ENCODE data around the gene CBX2.

CBX2 gene

DNA sequence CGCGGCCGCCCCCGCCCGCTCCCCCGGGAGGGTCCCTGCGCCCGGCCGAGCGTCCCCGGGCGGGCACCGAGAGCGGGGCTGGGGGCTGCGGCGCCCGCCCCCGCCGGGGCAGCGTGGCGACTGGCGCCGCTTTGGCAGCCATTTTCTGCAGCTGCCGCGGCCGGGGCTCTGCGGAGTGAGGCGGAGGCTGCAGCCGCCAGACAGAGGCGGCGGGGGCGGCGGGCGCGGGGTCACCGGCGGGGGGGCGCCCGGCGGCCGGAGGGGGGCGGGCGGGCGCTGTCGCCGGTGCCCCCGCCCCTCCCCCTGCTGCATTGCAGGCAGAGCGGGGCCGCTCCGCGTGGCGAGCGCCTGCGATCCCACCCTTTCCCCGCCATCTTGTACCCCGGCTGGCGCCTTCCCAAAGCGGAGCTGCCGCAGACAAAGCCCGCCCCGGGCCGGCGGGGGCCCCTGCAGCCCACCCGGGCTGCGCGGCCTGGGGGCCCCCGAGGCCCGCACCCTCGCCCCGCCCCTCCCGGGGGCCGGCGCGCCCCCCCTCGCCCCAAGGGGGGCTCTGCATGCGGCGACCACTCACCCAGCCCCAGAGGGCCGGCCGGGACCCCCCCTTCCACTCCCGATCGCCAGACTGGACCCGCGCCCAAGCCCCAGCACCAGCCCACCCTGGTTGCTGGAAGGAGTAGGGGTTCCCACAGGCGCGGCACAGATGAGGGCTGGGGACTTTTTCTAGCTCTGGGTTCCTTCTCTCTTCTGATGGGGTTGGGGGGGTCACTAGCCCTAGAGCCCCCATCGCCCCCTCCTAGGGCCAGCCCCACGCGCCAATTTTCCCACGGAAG is 35.6 kb downstream of the CBX2 start:
- TF ChIP-seq, protein P1, sequence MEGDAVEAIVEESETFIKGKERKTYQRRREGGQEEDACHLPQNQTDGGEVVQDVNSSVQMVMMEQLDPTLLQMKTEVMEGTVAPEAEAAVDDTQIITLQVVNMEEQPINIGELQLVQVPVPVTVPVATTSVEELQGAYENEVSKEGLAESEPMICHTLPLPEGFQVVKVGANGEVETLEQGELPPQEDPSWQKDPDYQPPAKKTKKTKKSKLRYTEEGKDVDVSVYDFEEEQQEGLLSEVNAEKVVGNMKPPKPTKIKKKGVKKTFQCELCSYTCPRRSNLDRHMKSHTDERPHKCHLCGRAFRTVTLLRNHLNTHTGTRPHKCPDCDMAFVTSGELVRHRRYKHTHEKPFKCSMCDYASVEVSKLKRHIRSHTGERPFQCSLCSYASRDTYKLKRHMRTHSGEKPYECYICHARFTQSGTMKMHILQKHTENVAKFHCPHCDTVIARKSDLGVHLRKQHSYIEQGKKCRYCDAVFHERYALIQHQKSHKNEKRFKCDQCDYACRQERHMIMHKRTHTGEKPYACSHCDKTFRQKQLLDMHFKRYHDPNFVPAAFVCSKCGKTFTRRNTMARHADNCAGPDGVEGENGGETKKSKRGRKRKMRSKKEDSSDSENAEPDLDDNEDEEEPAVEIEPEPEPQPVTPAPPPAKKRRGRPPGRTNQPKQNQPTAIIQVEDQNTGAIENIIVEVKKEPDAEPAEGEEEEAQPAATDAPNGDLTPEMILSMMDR (conservative IDR thresholded peaks at IDR 0.05; ENCODE audit: low read depth, low read length): no peak
- DNase-seq (ENCODE audit: low read depth): no peak
- peak overlapping the region; percentile 14 for H3K4me3 ChIP-seq (ENCODE audit: low read length)

- TF ChIP-seq, protein P1 (conservative IDR thresholded peaks at IDR 0.05; ENCODE audit: low read depth, low read length): no peak
- DNase-seq (ENCODE audit: low read depth): no peak
- H3K4me3 ChIP-seq (ENCODE audit: low read length): no peak overlapping the region
Observed at GRCh38 chr17:79814127-79814973, 36.4 kb downstream of the CBX2 start.

GRCh38 chr17:79814974-79815835 is 37.3 kb downstream of the CBX2 start:
- TF ChIP-seq, protein P1 (conservative IDR thresholded peaks at IDR 0.05; ENCODE audit: low read depth, low read length): no peak
- no peak for DNase-seq (ENCODE audit: low read depth)
- no peak overlapping the region for H3K4me3 ChIP-seq (ENCODE audit: low read length)

- TF ChIP-seq, protein P1 (conservative IDR thresholded peaks at IDR 0.05; ENCODE audit: low read depth, low read length): no peak
- no peak overlapping the region for H3K4me3 ChIP-seq (ENCODE audit: low read length)
Observed at GRCh38 chr17:79815836-79816461, 38.0 kb downstream of the CBX2 start.

DNA sequence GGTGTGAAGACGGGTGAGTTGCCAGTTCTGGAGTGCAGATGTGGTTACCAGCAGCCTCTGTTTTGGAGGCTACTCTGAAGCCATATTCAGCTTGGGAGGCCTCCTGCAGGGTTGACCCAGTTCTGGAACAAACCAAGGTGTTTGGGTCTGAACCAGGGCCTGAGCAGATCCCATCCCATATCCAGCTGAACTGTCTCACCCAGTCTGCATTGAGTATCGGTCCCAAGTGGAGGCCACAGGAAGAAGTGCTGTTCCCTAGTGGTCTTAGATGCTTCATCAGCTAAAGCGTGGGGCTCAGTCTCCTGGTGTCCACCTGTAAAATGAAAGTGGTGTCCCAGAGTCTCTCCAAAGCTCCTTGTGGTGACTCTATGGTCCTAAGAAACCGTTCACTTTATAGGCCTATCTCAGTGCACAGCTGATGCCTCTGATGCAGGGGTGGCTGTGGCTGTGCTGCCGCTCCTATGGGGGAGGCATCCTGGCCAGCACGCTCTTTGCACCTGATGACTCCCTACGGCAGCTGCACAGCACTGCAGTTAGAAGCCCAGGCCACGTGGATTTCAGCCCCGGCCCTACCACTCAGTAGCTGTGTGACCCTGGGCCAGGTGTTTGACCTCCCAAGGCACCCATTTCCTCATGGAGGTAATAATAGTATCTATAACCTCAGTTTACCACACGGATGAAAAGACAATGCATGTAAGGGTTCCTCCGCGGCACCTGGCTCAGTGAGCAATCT is 40.2 kb downstream of the CBX2 start:
- no peak for DNase-seq (ENCODE audit: low read depth)
- no peak overlapping the region for H3K4me3 ChIP-seq (ENCODE audit: low read length)
- TF ChIP-seq, protein P1 (conservative IDR thresholded peaks at IDR 0.05; ENCODE audit: low read depth, low read length): no peak

More at GRCh38 chr17:79815836-79816461, 38.0 kb downstream of the CBX2 start:
- no peak for DNase-seq (ENCODE audit: low read depth)

- H3K4me3 ChIP-seq (ENCODE audit: low read length): no peak overlapping the region
- no peak for DNase-seq (ENCODE audit: low read depth)
- TF ChIP-seq, protein P1 (conservative IDR thresholded peaks at IDR 0.05; ENCODE audit: low read depth, low read length): no peak
Observed at GRCh38 chr17:79819085-79819484, 41.1 kb downstream of the CBX2 start.

All from retinal pigment epithelial cell (primary cell).